Stimulated activated CD4-positive, alpha-beta T cell treated with anti-CD3 and anti-CD28 coated beads, TNF-alpha, amount 100 ng/mL, for 4 hours (primary cell): Measurements from ENCODE around the gene DPYSL5.
"Not testable (repeated sequence)": the region's sequence is repeated elsewhere in the genome, so short reads cannot be mapped to it uniquely, and the experiment has no call there.

Experiments used
- DNase-seq, 3 experiments: peaks; one replicate each; pipeline ENCODE4 v3.0.0-alpha.2; 2020; ENCODE audit warnings: low read depth in 3 of 3

The DPYSL5 gene

GRCh38 chr2:26847655-26848335, at the start of gene DPYSL5:
TSS of gene DPYSL5 (plus strand) at chr2:26848132. CDS start at chr2:26898500, 50,368 bp downstream.
- DNase-seq: peak in 1 of 3 experiments; percentile 2

GRCh38 chr2:26801328-26801727, 46.6 kb upstream of the DPYSL5 start:
- DNase-seq: no peak

GRCh38 chr2:26801796-26802195, 46.1 kb upstream of the DPYSL5 start:
- DNase-seq: no peak

DNA sequence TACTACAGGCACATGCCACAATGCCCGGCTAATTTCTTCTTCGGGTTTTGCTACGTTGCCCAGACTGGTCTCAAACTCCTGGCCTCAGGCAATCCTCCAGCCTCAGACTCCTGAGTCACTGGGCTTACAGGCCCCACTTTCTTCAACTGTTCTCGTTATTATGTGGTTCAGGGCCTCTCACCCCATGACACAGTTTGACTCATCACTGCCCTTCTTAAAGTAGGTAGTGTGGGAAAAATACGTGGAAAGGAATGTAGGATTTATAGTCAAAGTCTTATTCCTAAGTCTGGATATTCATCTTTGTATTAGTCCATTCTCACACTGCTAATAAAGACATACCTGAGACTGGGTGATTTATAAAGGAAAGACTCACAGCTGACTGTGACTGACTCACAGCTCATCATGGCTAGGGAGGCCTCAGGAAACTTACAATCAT, 42.7 kb upstream of the DPYSL5 start:
- no peak for DNase-seq

DNA sequence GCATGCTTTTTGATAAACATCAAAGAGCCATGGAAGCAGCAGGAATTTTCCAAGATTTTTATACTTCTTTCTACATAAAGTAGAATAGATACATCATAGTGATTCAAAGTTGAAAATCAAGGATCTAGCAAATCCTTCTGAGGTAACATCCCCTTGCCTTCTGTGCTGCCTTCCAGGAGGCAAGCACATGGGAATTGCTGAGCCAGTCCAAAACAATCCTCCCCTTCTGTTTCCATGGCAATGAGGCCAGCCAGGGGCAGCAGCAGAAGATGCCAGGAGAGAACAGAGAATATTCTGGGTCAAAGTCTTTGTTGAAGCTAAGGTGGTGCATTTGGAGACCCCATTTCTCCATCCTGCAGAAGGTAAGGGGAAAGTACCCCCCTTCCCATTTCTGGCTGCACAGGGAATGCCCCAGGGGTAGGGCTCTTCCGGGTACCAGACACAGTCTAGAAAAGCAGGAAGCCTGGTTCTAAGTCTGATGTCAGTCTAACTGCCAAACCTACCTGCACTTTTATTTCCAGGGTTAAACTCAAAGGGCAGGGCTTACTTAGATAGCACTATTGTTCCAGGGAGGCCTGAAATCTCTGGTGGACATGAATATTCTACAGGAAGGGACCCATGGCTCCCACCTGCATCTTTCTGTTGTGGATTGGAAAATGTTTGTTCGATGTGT, 40.0 kb upstream of the DPYSL5 start:
- DNase-seq: no peak

- DNase-seq: no peak
Measured at GRCh38 chr2:26809211-26809610, 38.7 kb upstream of the DPYSL5 start.

GRCh38 chr2:26809876-26810577, 37.9 kb upstream of the DPYSL5 start:
- DNase-seq: no peak

DNA sequence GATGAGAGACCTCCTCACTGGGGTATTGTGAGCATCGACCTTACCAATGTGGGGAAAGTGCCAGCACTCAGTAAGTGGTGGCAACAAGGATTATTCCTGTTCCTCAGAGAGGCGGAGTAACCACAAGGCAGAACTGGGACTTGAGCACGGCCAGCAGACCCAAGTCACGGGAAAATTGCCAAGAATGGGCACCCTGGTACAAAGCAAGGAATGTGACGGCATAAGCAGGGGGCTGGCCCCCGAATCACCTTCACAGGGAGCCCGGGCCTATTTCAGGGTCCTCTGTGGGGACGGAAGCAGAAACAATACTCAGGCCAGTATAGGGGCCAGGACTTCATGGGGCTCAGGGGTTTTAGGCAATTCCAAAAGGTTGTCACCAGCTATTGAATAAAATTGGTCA, 36.7 kb upstream of the DPYSL5 start:
- DNase-seq: no peak

DNA sequence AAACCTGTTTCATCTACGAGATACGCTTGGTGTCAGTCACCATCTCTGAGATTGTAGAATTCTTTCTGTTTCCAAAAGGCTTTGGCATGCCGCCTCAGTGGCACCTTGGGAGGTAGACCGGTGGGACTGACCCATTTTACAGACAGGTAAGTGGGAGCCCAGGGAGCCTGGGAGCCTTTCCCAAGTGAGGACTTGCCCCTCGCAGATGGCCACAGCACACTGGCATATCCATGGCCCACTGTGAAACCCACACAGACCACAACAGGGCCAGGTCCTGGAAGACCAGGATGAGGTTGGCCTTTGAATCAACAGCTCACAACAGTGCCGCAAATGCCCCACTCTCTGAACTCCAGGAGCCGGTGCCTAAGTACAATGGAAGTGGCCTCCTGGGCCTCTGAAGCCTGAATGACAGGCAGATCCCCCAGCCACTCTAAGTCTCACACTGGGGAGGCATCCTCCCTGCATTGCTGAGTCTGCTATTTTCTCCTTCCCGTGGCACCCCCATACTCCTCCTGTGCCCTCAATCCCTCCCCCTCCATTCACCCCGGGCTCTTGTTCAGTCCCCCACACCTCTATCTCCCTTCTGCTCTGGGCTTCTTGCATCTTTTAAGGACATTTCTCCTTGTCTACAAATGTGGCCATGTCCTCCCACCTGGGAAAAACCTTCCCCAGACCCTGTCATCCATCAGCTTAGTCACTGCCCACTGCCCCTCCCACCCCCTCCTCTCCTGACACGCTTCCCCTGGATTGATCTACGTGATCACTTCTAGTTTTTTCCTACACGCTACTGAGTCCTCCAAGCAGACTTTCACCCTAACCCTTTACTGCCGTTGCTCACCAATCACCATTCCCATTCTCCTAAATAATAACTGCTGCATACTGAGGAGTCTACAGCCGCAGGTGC, 35.9 kb upstream of the DPYSL5 start:
- no peak for DNase-seq

DNA sequence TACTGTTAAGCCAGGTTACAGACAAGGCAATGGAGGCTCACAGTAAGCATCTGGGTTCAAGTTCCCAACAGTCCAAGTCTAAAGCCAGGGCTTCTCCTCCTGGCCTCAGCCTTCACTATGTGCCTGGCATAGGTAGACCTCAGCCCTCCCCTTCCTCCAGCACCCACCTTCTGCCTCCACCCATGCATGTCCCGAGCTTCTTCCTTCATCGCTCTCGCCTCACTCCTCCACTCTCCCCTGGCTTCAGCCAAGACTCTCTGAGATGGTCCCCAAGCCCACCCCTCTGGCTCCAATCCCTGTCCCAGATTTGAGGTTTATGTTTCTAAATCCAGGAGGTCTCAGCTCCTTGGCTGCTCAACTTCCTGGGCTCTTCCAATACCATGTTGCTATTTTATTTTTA, 35.2 kb upstream of the DPYSL5 start:
- DNase-seq: no peak

- DNase-seq: not testable (repeated sequence)
Measured at GRCh38 chr2:26814072-26814765, 33.7 kb upstream of the DPYSL5 start.

DNA sequence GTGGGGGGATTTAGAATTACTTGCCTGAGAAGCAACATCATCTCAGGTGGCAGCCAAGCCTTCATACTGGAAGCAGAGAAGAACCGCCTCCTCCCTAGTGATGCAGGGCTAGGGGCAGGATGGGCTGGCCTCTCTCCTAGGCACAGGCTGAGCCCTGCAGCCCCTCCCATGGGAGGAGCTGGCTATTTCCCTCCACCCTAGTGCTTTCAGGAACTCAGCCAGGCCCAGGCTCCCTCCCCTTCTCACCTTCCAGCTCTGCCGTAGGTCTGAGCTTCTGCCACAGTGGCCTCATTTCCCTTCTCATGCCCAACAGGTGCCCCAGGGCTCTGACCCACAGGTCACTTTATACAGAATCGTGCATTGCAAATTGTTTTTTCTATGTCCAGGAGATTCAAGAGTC, 31.0 kb upstream of the DPYSL5 start:
- no peak for DNase-seq

- DNase-seq: no peak
Measured at GRCh38 chr2:26818255-26818654, 29.7 kb upstream of the DPYSL5 start.

GRCh38 chr2:26818972-26819371, 29.0 kb upstream of the DPYSL5 start:
- no peak for DNase-seq

DNA sequence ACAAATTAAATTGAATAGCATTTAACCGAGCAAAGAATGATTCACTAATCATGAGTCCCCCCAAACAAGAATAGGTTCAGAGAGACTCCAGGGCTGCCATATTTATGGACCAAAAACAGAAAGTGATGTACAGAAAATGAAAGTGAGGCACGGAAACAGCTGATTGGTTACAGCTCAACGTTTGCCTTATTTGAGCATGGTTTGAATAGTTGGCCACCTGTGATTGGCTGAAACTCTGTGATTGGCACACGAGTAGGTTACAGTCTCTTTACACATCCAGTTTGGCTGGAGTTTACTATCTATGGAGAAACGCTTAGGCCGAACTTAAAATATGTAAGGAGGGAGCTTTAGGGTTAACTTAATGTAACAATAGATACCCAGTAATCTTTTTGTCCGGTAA, 27.0 kb upstream of the DPYSL5 start:
- DNase-seq: no peak

GRCh38 chr2:26822877-26823276, 25.1 kb upstream of the DPYSL5 start:
- no peak for DNase-seq

- DNase-seq: no peak
Measured at GRCh38 chr2:26838121-26838906, 9.6 kb upstream of the DPYSL5 start.

DNA sequence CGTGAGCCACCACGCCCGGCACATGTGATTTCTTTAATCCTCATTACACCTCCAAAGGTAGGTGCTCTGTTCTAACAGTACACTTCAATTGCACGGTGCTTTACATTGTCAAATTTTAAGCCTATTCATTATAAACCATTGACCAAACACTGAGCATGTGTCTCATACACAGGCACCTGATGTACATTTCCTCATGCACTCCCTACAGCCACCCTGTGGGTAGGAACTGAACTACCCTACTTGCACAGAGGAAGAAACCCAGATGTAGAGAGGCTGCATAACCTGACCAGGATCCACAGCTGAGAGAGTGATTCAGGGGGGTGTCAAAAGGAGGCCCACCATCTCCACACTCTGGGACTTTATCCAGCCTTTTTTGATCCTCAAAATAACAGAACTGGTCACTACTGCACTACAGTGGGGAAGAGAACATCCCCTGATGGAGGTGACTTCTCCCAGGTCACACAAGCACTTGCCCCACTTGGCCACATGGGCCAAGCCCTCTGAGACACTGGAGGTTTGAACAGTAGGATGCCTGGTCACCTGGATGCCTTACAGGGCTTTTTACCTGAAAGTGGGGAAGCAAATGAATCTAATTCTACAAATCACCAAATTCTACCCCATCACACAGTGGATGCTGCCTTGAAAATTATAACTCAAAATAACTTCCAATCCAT, 6.9 kb upstream of the DPYSL5 start:
- no peak for DNase-seq

- DNase-seq: no peak
Measured at GRCh38 chr2:26843041-26843440, 4.9 kb upstream of the DPYSL5 start.

GRCh38 chr2:26845021-26845420, 2.9 kb upstream of the DPYSL5 start:
- DNase-seq: no peak
